B cell (primary cell): ENCODE measurements around the gene ACSL1. TPM values are rescaled to one million over a fixed set of nuclear protein-coding genes. Genes with fewer than 3 reads are reported as not detected.

ENCODE experiments used
- ATAC-seq: fragments of 200-7000 bp; cut with Tn5 transposase; one replicate; pipeline ENCODE4 v1.10.0; 2021; ENCODE audit warnings: low read depth, mild to moderate bottlenecking, moderate number of reproducible peaks, moderate library complexity
- CTCF ChIA-PET: fragments of 350-600 bp; sonication (Branson Sonifier 250); formaldehyde crosslinking; loops from one replicate; lab custom pipeline; 2021; ENCODE audit warnings: antibody characterized with exemption, inconsistent platforms; lab: Charles Lee
- POLR2A ChIA-PET: fragments of 350-600 bp; sonication (Branson Sonifier 250); formaldehyde crosslinking; loops from one replicate; lab custom pipeline; 2021; ENCODE audit warnings: antibody characterized with exemption; lab: Charles Lee
- DNase-seq: peaks from one replicate; pipeline ENCODE4 v3.0.0; 2013
- H2AFZ ChIP-seq: 2 replicates; pipeline ENCODE4 v1.6.1; 2012; ENCODE audit warnings: mild to moderate bottlenecking, low read depth, low read length; ENCODE audit not compliant: insufficient read depth, poor library complexity, severe bottlenecking
- H3K27ac ChIP-seq, 2 donors: 1 replicate in 1 of 2; 2 replicates in 1 of 2; pipeline ENCODE4 v1.5.1; 2012 to 2013; ENCODE audit warnings: low read length in 2 of 2, mild to moderate bottlenecking in 2 of 2, moderate library complexity in 1 of 2
- H3K27me3 ChIP-seq, 4 experiments: fragments of 200-600 bp in 1 of 4; sonication (generic) in 1 of 4; replicated peaks in 1 of 4; 1 replicate in 2 of 4; 2 replicates in 2 of 4; pipeline versions ENCODE4 v1.6.1 to v1.7.0; 2013 to 2016; ENCODE audit warnings: low read length in 3 of 4, mild to moderate bottlenecking in 2 of 4, mixed read lengths in 1 of 4, moderate library complexity in 1 of 4; ENCODE audit not compliant: insufficient read depth in 4 of 4, control insufficient read depth in 3 of 4; ENCODE audit errors: control extremely low read depth in 1 of 4
- H3K36me3 ChIP-seq, 2 experiments: replicated peaks in 1 of 2; 1 replicate in 1 of 2; 2 replicates in 1 of 2; pipeline versions ENCODE4 v1.6.1 to v1.7.1; 2013; ENCODE audit warnings: low read length in 1 of 2; ENCODE audit not compliant: insufficient read depth in 2 of 2, control insufficient read depth in 1 of 2; ENCODE audit errors: control extremely low read depth in 1 of 2, extremely low read depth in 1 of 2
- H3K4me1 ChIP-seq, 2 donors: fragments of 200-600 bp in 1 of 2; sonication (generic) in 1 of 2; 1 replicate in 1 of 2; 2 replicates in 1 of 2; pipeline versions ENCODE4 v1.5.1 to v1.6.1; 2013 to 2017; ENCODE audit warnings: low read length in 2 of 2; ENCODE audit not compliant: control insufficient read depth in 2 of 2, insufficient read depth in 2 of 2
- H3K4me2 ChIP-seq: replicated peaks from 2 replicates; pipeline ENCODE3; 2012; ENCODE audit warnings: mild to moderate bottlenecking, low read depth, low read length; ENCODE audit not compliant: poor library complexity, severe bottlenecking
- H3K4me3 ChIP-seq, 5 experiments: fragments of 200-600 bp in 1 of 5; sonication (generic) in 1 of 5; 1 replicate in 3 of 5; 2 replicates in 2 of 5; pipeline versions ENCODE4 v1.5.1 to v1.7.0; 2011 to 2016; ENCODE audit warnings: low read length in 4 of 5, mild to moderate bottlenecking in 4 of 5, low read depth in 2 of 5, control low read depth in 1 of 5, moderate library complexity in 1 of 5; ENCODE audit not compliant: insufficient read depth in 1 of 5; ENCODE audit errors: control extremely low read depth in 1 of 5, extremely low read depth in 1 of 5
- H3K79me2 ChIP-seq: fragments of 200-600 bp; sonication (generic); one replicate; pipeline ENCODE4 v1.6.0; 2016; ENCODE audit warnings: low read length; ENCODE audit not compliant: control insufficient read depth, insufficient read depth
- H3K9ac ChIP-seq: fragments of 200-600 bp; sonication (generic); 2 replicates; pipeline ENCODE4 v1.6.1; 2017; ENCODE audit warnings: mild to moderate bottlenecking, low read length, moderate library complexity
- H3K9me3 ChIP-seq, 3 donors: one replicate each; pipeline versions ENCODE4 v1.6.1 to v1.7.1; 2013; ENCODE audit warnings: low read length in 2 of 3; ENCODE audit not compliant: control insufficient read depth in 2 of 3, insufficient read depth in 1 of 3; ENCODE audit errors: control extremely low read depth in 1 of 3
- H4K20me1 ChIP-seq: 2 replicates; pipeline ENCODE4 v1.6.0; 2012; ENCODE audit warnings: mild to moderate bottlenecking, low read length; ENCODE audit not compliant: insufficient read depth, control insufficient read depth, poor library complexity, severe bottlenecking
- H3K27ac Mint-ChIP-seq: one replicate; pipeline ENCODE4 v1.8.0; 2021; ENCODE audit warnings: mixed read lengths
- H3K27me3 Mint-ChIP-seq: one replicate; pipeline ENCODE4 v1.8.0; 2021; ENCODE audit warnings: mixed read lengths
- H3K4me1 Mint-ChIP-seq: one replicate; pipeline ENCODE4 v1.8.0; 2021; ENCODE audit warnings: mixed read lengths
- H3K4me3 Mint-ChIP-seq: one replicate; pipeline ENCODE4 v1.8.0; 2021; ENCODE audit warnings: mixed read lengths
- H3K9me3 Mint-ChIP-seq: one replicate; pipeline ENCODE4 v1.8.0; 2022; ENCODE audit warnings: mixed read lengths; ENCODE audit not compliant: insufficient read depth
- CTCF ChIP-seq: fragments of 200-600 bp; IDR thresholded peaks from one replicate; pipeline ENCODE4 v1.8.0; 2022; ENCODE audit warnings: antibody characterized with exemption, mild to moderate bottlenecking
- EZH2 ChIP-seq: IDR thresholded peaks from 2 replicates; pipeline ENCODE4 v1.6.1; 2012; ENCODE audit warnings: borderline replicate concordance, low read depth, mild to moderate bottlenecking, moderate library complexity, low read length; ENCODE audit not compliant: insufficient read depth, poor library complexity, severe bottlenecking
- WGBS: methylation state at CpG from one replicate; pipeline ENCODE4 v1.1.5; 2013; ENCODE audit warnings: missing lambda C conversion rate; ENCODE audit not compliant: insufficient coverage; 5-methylcytosine and 5-hydroxymethylcytosine counted together
- intact Hi-C: fragments of 100-400 bp; cut with micrococcal nuclease; formaldehyde crosslinking; loops from one replicate; pipeline ENCODE4 v1.10.0; 2022
- polyA minus RNA-seq: library from RNA; depleted of rRNA, polyadenylated mRNA; stranded (reverse); fragments of >200 nt; gene quantifications from 2 replicates; pipeline ENCODE4 v1.2.3, GENCODE V29; 2012
- polyA plus RNA-seq: library from polyadenylated mRNA; depleted of rRNA; stranded (reverse); fragments of >200 nt; gene quantifications from 2 replicates; pipeline ENCODE4 v1.2.3, GENCODE V29; 2012
- total RNA-seq, 2 donors: library from RNA; stranded (reverse); fragments of 120-200 nt in 1 of 2; gene quantifications; 1 replicate in 1 of 2; 2 replicates in 1 of 2; pipeline versions ENCODE4 v1.2.3 to v1.2.4, GENCODE V29; 2013 to 2022

Gene ACSL1
- total RNA-seq (31.8 and 32.2 TPM in 2 replicates), polyA plus RNA-seq (6.6 and 7.1 TPM in 2 replicates), polyA minus RNA-seq (11.6 and 13.6 TPM in 2 replicates)
- total RNA-seq (2013): 12.0 TPM

- ChIA-PET POLR2A (interaction anchor here (0.6 to 1.7 kb wide), 4 partner anchors 10 to 30 kb away, joined by 3 to 15 read pairs (median 5); no protein-coding TSS in a partner anchor), CTCF (interaction anchor here (1.0 to 1.7 kb wide), 4 partner anchors 11 to 80 kb away, joined by 3 to 9 read pairs (median 4); no protein-coding TSS in a partner anchor)
- Histone ChIP-seq H3K9ac (peak within 1 kb of the TSS; percentile 85), H3K27me3 (no peaks in the 10 kb centered on the region), H4K20me1 (peaks cover 10% of the 10 kb centered on the region), H2AFZ (peak within 1 kb of the TSS; percentile 82), H3K9me3 (no peaks in the 10 kb centered on the region), H3K4me1 (peaks cover 23 to 26% of the 10 kb centered on the region in 2 donors), H3K4me3 (peak within 1 kb of the TSS; percentile 58 to 94 (median 76)), H3K79me2 (peaks cover 43% of the 10 kb centered on the region), H3K36me3 (no peaks in the 10 kb centered on the region), H3K27ac (peak within 1 kb of the TSS; percentile 48 to 93), H3K4me2 (peak within 1 kb of the TSS; percentile 97)
- intact Hi-C loops: loop anchor here (1.0 to 10.0 kb wide), 13 partner anchors 21 to 571 kb away; partner anchors contain the start of genes ANKRD37, CASP3, CENPU and CFAP97
- TF ChIP-seq CTCF (no peak), EZH2 (no peak)
- ATAC-seq (peak; percentile 80), DNase-seq (peak; percentile 89)
- H3K4me3 Mint-ChIP-seq: peak within 1 kb of the TSS; percentile 98
- H3K27me3 Mint-ChIP-seq: no peaks in the 10 kb centered on the region
- under 1% methylated on average over 94 of the region's 94 CpGs for WGBS
- no peaks in the 10 kb centered on the region for H3K9me3 Mint-ChIP-seq
- H3K4me1 Mint-ChIP-seq: peaks cover 46% of the 10 kb centered on the region
- H3K27ac Mint-ChIP-seq: peak within 1 kb of the TSS; percentile 96
These were observed at the start of gene ACSL1 for GRCh38 chr4:184825896-184826690. Gene ACSL1, minus strand, starts transcription at chr4:184825968. Its CDS starts 22,454 bp downstream, at chr4:184803514.

- H2AFZ ChIP-seq: no peak overlapping the region
- no peak overlapping the region for H3K9ac ChIP-seq
- no peaks in the 10 kb centered on the region for H4K20me1 ChIP-seq
- Mint-ChIP-seq H3K27me3 (peaks cover 4% of the 10 kb centered on the region), H3K9me3 (no peaks in the 10 kb centered on the region), H3K4me3 (no peak overlapping the region), H3K4me1 (no peaks in the 10 kb centered on the region), H3K27ac (no peak overlapping the region)
- intact Hi-C loops: no loop called here
- ChIA-PET CTCF (no interaction called here), POLR2A (interaction anchor here (0.6 kb wide), 1 partner anchor 334 kb away, joined by 6 read pairs; no protein-coding TSS in a partner anchor)
- H3K36me3 ChIP-seq: no peaks in the 10 kb centered on the region
- DNase-seq (no peak), ATAC-seq (no peak)
- no peak overlapping the region for H3K27ac ChIP-seq
- H3K27me3 ChIP-seq: no peaks in the 10 kb centered on the region
- H3K9me3 ChIP-seq: no peaks in the 10 kb centered on the region
- no peak overlapping the region for H3K4me2 ChIP-seq
- H3K4me1 ChIP-seq: no peaks in the 10 kb centered on the region
- no peak for TF ChIP-seq CTCF
- no peak for TF ChIP-seq EZH2
- H3K4me3 ChIP-seq: no peak overlapping the region
- WGBS: 95% methylated on average over 2 of the region's 2 CpGs
- no peaks in the 10 kb centered on the region for H3K79me2 ChIP-seq
These were observed 47.3 kb upstream of the ACSL1 start for GRCh38 chr4:184873054-184873453.
